NCI-H2107 (cell line): ENCODE measurements around the gene HYDIN.
"Not testable (repeated sequence)": the region's sequence is repeated elsewhere in the genome, so short reads cannot be mapped to it uniquely, and the experiment has no call there.

Experiments
- DNase-seq: peaks from one replicate; lab custom pipeline; 2025; lab: John Stamatoyannopoulos, UW

The HYDIN gene

DNA sequence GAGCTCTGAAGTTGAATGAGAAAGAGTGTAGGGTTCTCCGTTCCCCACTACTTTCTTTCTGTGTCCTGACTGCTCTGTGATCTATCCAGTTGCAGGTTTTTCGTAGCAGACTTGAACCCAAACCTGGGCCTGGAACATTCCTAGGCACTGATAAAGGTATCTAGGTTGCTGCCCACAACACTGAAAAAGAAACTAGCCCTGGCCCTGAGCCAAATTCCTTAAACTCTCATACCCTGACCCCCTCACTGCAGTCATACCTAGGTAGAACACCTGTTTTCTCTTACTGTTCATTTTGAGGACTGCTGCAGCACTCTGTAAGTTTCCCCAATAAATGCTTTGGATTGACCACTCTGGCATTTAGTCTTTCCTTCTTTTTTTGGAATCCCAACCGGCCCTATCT is 5.4 kb downstream of the HYDIN start:
- DNase-seq, result no peak

DNA sequence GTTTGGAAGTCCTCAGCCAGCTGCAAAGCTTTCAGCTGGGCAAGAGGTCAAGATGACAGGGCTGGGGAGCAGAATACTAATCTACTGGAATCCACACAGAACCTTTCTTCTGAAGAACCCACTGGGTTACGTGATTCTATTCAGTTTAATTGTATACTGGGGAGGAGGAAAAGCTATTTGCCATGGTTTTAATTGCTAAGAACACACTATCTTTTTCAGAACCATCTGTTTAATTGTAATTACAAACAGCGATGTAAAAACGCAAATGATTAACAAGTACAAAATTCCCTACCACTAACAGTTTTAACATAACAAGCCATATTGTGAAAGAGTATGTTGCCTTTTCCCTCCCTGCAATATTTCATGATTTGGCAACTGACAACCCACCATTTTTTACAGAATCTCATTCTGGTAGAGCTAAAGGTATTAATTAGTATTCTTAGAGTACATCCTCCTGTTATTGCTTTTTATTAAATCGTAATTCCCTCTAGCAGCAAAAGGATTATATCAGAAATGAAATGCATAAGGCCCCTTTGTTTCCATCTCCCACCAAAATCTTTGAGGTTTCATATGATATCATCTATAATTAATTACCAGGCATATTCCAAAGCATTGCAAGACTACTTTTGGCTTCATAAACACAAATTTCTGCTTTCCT is 12.1 kb downstream of the HYDIN start:
- no peak for DNase-seq

DNA sequence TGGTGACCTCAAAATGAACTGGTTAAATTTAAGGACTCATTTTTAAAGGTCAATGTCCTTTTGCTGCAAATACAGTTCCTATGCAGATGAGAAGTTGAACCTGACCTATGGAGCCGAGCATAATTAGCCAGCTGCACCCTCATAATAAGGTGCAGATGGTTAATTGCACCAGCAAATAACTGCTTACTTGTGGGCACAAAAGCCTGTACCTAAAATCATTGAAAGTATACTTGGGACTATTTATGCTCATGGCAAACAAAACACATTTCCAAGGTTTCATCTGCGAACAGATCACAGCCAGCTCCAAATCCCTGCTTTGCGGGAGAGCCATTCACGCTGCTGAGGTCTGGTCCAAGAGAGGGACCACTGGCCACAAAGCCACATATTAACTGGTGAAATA is 13.0 kb downstream of the HYDIN start:
- DNase-seq, result no peak

DNA sequence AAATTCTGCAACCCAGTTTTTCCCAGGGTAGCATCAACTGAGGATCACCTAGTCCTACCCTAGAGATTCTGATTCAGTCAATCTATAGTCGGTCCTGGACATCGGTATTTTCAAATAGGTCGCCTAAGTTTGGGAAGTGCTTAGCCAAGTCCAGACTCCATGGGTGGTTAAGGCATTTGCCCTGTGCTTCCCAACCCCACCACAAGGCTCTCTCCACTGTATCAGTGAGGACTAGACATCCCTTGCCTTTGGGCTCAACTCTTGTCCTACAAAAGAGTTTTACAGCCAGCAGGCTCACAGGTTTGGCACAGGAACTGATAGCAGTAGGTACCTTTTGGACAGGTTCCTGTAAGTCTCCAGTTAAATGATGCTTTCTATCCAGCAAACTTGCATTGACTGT is 13.8 kb downstream of the HYDIN start:
- no peak for DNase-seq

DNA sequence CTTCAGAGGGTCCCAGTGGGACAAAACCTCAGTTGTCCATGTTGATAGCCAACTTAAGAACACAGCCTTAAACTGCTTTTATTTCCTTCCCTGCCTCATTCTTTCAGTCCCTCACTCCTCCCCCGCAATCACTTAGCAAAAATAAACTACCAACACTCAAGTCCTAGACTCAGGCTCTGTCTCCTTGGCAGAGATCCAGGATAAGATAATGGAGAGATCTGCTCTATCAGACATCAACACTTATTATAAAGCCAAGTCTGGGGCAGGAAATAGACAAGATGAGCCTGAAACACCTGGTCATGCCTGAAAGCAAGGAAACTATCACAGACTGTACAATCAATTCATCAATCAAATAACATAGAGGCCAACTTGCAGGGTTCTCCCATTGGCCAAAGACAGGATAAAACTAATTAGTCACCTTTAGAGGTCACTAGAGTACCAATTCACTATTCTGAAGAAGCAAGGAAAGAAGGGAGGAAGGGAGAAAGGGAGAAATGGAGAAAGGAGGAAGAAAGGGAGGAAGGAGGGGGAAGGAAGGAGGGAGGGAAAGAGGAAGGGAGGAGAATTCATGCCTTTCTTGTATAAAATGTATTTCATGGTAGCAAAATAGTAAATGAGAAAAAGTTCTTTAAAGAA is 15.7 kb downstream of the HYDIN start:
- DNase-seq, result no peak

DNA sequence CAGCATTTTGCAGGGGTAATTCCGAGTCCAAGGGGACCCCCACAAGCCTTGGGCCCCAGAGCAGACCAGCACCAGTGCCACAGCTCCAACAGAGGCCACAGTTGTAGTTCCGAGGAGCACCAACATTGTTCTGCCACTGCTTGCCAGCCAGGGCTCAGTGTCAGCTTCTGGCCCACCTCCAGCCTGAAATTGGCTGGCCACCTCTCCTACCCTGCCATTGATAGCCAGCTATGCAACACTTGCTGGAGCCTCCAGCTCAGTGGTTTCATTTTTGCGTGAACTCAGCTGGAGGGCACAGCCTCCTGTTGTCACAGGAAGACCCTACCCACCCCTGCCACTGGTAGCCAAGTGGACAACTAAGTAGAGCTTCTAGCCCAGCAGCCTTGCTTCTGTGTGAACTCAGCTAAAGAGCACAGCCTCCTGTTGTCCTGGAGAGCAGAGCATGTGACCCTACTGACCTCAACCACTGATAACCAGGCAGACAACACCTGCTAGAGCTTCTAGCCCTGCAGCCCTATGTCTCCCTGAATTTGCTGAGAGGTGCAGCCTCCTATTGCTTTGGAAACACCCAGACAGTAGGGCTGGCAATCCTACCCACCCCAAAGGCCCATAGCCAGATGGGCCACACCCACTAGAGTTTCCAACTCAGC is 24.9 kb downstream of the HYDIN start:
- no peak for DNase-seq

DNA sequence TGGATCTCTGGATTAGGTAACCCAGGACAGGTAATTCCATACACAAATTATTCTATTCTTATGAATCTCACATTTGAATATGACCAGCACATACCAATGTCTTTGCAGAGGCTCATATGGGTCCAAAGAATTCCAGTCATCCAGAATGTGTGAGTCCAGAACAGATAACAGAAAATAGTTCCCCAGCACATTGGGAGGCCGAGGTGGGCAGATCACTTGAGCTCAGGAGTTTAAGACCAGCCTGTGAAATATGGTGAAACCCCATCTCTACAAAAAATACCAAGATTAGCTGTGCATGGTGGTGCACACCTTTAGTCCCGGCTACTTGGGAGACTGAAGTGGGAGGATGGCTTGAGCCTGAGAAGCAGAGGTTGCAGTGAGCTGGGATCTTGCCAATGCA is 26.9 kb downstream of the HYDIN start:
- DNase-seq, result no peak

DNA sequence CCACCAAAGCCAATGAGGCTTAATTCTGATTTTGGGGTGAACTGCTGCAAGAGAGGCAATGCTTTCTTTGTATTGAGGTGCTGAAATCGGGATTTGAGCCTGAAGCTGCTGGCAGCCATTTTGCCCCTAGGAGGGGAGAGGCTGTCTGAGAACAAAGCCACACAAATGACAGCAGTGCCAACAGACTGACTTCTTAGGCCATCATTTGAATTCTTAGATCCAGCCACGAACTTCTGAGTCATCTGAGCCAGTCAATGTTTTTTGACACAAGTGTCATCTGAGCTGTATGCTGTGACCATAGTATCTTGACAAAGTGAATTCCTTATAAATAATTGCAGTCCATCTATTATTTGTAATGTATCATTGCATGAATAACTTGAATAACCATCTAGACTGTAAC is 29.0 kb downstream of the HYDIN start:
- DNase-seq, result no peak

DNA sequence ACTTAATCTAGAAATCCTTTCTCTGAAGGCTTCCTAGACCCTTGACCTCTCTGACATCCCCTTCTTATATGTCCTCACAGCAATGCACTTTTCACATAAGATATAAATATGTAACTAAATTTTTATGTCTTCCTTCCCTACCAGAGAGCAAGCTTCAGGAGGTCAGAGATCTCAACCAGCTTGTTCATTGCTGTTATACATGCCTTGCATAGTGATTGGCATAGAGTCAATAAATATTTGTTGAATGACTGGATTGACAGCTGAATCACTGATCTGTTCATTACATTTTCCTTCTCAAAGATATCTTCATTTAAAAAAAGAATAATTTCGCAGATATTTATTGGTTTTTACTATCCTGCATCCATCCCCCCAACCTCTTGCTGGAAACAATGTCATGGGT is 29.5 kb downstream of the HYDIN start:
- no peak for DNase-seq

DNA sequence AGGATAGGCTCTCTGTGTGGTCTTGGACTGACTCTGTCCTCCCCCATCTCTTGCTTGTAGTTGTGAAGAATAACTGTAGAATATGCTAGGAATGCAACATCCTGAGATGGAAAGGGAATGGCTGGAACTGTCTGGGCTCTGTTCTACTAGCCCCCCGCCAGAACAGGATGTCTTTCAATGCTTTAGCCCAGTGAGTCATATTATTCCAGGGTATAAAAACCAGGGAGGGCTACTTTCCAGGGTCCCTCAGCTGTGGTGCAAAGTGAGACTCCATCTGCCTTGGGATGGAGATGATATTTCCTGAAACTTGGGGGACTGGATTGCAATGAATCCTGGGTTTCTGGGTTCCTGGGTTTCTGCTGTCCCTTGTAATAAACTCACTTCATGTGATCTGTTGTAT is 32.1 kb downstream of the HYDIN start:
- DNase-seq, result no peak

DNA sequence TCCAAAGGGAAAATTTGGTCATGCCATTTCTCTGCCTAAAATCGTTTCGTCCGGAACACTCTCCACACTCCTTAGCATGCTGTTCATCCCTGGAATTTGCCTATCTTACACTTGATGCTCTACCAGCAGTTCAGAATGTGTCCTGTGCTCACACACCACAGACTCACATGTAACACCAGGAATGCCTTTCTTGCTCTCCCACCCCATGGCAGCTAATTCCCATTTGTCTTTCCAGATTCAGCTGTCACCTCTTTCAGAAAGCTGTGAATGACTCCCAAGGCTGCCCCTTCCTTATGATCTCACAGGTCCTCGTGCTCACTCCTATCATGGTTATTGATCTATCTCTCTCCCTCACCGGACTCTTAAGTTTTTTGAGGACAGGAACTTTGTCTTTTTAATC is 38.1 kb downstream of the HYDIN start:
- DNase-seq, result no peak

DNA sequence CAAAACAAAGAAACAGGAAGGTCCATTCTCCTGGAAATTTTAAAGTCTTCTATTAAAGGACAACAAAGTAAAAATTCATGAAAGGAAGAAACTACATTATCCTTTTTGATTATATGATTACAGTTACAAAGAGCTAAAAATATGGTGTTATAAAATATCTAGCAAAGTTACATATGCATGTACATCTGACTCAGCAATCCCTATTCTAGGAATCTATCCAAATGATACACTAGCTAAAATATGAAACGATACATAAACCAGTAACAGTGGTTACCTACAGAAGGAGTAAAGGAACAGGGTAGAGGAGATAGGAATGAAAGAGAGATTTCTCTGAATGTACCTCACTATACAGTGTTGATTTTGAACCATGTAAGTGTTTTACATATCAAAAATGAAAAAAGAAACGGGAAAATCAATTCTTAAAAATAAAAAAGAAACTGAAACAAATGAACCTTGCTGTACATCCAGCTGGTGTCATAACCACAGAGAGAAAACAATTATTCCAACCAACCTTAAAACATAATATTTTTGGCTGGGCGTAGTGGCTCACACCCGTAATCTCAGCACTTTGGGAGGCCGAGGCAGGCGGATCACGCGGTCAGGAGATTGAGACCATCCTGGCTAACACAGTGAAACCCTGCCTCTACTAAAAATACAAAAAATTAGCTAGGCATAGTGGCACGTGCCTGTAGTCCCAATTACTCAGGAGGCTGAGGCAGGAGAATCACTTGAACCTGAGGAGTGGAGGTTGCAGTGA is 41.4 kb downstream of the HYDIN start:
- DNase-seq, result no peak

DNA sequence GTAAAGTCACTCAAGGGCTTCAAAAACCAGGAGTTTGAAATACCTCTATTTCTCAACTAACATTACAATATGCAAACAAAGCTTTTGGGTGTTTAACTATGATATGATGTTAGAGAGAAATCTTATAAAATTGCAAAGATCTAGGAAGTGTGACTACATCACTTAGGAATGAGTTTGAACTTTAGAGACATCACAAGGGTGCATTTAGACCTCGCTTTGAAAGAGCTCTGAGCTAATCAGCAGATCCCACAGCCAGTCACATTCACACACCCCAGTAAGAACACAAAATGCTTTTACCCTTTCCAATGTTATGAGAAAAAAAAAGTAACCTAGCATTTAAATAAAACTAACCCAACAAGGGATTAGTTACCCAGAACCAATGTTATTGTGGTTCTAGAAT is 45.2 kb downstream of the HYDIN start:
- no peak for DNase-seq

DNA sequence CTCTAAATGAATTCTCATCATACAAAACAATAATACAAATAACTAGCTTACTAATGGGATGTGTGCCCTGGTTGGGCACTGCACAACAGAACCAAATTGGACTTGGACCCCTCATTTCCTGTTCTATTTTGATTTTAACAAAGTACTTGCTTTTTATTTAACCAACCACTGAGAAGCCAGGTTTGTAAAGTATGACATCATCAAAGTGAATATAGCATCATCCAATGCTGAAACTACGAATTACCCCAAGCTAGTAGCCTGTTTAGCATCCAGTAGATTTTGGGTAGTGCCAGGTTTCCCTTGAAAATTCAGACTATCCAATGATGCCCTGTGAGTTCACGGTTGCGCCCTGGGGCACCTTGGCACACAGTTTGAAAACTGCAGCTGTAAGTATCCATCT is 51.0 kb downstream of the HYDIN start:
- DNase-seq, result no peak

DNA sequence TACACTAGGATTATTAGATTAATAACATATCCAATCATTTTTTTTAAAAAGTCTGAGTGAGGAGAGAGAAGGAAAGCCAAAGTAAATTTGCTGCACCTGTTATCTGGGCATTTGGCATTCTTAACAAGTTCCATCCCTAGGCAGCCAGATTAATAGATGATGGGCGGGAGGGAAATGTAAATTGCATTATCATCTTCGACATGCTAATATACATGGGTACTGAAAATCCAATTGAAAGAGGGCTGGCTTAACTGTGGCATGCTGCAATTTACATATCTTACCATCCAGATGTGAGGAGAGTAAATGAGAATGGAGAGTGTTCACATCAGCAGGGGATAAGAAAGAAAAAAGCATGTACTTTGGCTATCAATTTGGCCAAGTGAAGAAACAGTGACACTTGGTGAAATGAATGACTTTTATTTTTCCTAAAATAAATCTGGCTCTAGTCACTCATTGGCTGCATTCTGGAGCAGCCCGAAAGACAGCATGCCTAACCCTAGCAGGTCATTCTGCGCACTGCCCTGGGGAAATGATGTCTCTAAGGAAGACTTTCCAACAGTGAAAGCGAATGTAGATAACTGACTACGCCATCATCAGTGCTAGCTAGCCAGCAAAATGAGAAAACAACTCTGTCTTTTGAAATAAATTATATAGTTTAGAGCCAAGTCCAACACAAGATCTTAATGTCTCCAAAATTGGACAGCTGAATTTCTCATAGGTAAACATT is 57.9 kb downstream of the HYDIN start:
- DNase-seq, result no peak

DNA sequence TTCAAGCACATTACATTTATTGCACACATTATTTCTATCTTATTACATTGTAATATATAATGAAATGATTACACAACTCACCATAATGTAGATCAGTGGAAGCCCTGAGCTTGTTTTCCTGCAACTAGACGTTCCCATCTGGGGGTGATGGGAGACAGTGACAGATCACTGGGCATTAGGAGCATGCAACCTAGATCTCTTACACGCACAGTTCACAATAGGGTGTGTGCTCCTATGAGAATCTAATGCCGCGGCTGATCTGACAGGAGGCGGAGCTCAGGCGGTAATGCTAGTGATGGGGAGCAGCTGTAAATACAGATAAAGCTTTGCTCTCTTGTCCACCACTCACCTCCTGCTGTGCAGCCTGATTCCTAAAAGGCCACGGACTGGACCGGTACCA is 69.5 kb downstream of the HYDIN start:
- not testable (repeated sequence) for DNase-seq

DNA sequence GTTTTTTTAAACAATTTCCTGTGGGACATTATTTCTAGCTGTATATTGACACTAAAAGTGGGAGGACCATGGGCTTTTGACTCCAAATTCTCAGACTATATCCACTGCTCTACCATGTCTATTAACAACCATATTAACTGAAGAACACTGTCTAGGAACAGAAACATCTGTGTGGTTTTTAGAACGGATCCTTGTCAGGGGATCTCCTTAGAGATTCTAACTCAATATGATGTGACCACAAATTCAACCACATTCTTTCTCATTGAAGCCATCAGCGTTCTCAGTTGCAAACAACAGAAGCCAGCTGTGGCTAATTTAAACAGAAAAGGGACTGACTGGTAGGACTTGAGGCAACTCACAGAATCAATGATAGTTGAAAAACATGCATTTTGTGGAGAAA is 73.2 kb downstream of the HYDIN start:
- not testable (repeated sequence) for DNase-seq

DNA sequence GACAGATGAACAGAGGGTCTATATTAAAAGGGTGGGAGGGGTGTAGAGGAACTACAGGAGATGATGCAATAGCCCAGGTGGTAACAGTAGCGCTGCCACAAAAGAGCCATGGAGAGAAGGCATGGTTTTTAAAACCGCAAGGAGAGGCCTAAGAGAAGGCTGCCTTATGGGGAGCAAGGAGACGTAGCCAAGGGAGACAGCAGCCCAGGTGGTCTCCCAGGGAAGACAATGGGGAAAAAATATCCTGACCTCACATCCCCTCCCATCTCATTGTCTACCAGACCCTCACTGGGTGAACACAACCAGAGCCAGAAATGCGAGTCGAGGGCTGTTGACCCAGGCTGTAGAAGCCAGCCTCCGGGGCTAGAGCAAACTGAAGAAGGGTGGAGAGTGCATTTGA is 77.2 kb downstream of the HYDIN start:
- DNase-seq, result not testable (repeated sequence)

DNA sequence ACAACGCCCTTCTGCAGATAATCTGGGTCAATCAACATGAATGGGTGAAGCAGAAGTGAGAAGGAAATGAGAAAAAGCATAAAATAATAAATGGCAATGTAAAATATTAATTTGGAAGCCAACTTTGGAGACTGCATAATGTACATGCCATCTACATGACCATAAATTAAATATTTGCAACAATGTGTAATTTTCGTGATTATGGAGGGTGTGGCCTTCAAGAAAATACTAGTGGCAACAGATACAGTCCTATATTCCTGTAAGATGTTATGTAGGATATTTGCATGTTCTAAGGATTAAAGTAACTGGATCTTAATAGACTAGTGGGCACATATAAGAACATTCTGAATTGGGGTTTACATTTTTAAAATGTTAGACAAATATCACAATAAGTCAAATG is 78.9 kb downstream of the HYDIN start:
- not testable (repeated sequence) for DNase-seq

DNA sequence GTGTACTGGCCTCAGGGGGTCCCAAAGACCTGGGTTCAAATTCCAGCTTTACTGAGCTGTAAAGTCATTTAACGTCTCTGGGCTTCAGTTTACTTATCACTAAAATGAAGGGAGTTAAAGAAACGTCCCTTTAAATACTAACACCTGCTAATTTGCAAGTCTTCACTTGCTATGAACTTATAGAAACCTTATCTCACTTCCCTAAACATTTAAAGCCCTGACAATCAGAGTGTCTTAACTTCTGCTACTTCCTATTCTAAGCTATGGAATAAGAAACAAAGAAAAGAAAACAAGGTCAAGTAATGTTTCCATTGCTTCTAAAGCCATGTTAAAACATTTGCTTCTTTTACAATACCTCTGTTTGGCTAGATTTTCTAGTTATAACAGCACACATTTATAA is 87.3 kb downstream of the HYDIN start:
- DNase-seq, result not testable (repeated sequence)

DNA sequence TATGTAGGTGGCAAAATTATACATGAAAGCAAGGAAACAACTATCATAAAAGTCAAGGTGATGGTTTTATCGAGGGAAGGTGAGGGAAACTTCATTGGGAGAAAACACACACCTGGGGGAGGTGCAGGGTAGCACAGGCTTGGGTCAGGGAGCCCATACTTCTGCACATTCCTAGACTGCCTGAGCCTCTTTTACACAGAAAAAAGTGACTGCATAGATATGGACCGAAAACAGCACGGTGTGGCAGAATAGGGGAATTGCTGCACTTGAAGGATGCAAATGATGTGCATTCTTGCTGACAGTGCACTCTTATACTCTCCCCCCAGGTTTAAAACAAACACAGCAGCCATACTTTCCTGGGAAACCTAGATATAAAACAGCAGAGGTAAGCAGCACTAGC is 120.0 kb downstream of the HYDIN start:
- not testable (repeated sequence) for DNase-seq

DNA sequence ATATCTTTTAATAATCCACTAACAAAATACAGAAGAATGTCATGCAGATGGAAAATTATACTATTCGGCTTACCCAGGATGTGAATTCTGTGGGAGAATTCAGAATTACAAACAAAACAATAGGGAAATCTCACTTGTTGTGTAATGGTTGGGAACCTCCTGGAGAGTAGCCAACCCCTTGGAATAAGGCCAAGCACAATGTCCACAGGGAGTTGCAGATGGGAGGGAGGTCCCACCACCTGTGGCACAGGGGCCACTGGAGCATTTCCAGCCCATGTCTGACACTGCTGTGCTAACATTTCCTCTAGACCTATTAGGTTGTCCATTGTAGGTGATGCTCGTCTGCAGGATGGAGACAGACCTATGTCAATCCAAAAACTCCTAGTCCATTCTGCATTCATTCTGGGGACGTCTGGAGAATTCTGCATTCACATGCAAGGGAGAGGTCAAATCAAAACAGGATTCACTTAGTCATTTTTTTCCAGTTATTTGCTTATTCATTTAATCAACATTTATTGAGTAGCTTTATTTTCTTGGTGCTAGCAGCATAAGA is 120.8 kb downstream of the HYDIN start:
- DNase-seq, result not testable (repeated sequence)
